Measurements from ENCODE around the gene PARM1. TPM values are rescaled to one million over a fixed set of nuclear protein-coding genes. Genes with fewer than 3 reads are reported as not detected.

The PARM1 gene
- total and polyA plus RNA-seq, 9 of the 15 experiments (the other 6 are each of a cell fraction or from before 2014, with no cell fraction given), result 0.07 TPM; not detected in 8

GRCh38 chr4:74971862-74972261, 38.9 kb downstream of the PARM1 start (continued):
- TF ChIP-seq ZBTB7A (IDR thresholded peaks at IDR 0.05; ENCODE audit: borderline replicate concordance, control insufficient read depth, low read depth, low read length) (no peak), MEIS2 (IDR thresholded peaks at IDR 0.05; ENCODE audit: partially characterized antibody) (no peak), ZNF695 (CRISPR knock-in tag; IDR thresholded peaks at IDR 0.05) (no peak)

GRCh38 chr4:74975082-74975481, 42.2 kb downstream of the PARM1 start:
- Histone ChIP-seq H3K9me3 (replicated peaks; ENCODE audit: control insufficient read depth, insufficient read depth, low read depth, low read length) (no peaks in the 10 kb centered on the region), H4K20me1 (replicated peaks; ENCODE audit: control insufficient read depth, insufficient read depth, low read length) (no peaks in the 10 kb centered on the region), H3K9ac (ENCODE audit: insufficient read depth in 1 of 2, low read depth in 2 of 2, low read length in 2 of 2) (no peak overlapping the region), H3K4me3 (no peak overlapping the region), H3K27ac (ENCODE audit: extremely low read depth, low read depth, low read length) (no peak overlapping the region), H3K27me3 (ENCODE audit: control insufficient read depth in 2 of 2, insufficient read depth in 2 of 2, low read length in 2 of 2) (no peaks in the 10 kb centered on the region), H3K4me1 (replicated peaks in 1 of 2; ENCODE audit: control insufficient read depth in 2 of 2, insufficient read depth in 2 of 2, low read length in 2 of 2) (no peaks in the 10 kb centered on the region), H3K36me3 (ENCODE audit: control insufficient read depth, insufficient read depth, low read length) (no peaks in the 10 kb centered on the region), H3K9me1 (ENCODE audit: control insufficient read depth, insufficient read depth, low read length) (no peaks in the 10 kb centered on the region), H3K79me2 (ENCODE audit: control insufficient read depth, insufficient read depth, low read length) (no peaks in the 10 kb centered on the region), H2AFZ (ENCODE audit: low read depth, low read length) (no peak overlapping the region), H3K4me2 (ENCODE audit: insufficient read depth, low read length) (no peak overlapping the region)
- no peak for FAIRE-seq
- no peak for DNase-seq (ENCODE audit: extremely low read depth in 1 of 4, low spot score in 3 of 4)
- WGBS (ENCODE audit: insufficient coverage, low coverage, missing lambda C conversion rate), result 0% methylated on average over 2 of the region's 2 CpGs
- no TSS peak for BruUV-seq (replicated peaks)
- intact Hi-C loops (cut with micrococcal nuclease) (no loop called here), in situ Hi-C loops (cut with MboI) (no loop called here)
- CTCF ChIA-PET (ENCODE audit: low intra/inter-chr PET ratio), result no interaction called here
- TF ChIP-seq NRF1 (conservative IDR thresholded peaks at IDR 0.05 in 1 of 2, IDR thresholded peaks at IDR 0.05 in 1 of 2), result no peak
- TF ChIP-seq NELFE (IDR thresholded peaks at IDR 0.05; ENCODE audit: insufficient read depth, insufficient read length), result no peak
- no peak for TF ChIP-seq CSDE1 (IDR thresholded peaks at IDR 0.05)
- no peak for TF ChIP-seq MYNN (IDR thresholded peaks at IDR 0.05)
- no peak for TF ChIP-seq MYNN (CRISPR knock-in tag; IDR thresholded peaks at IDR 0.05)
- TF ChIP-seq ZFX (CRISPR knock-in tag; IDR thresholded peaks at IDR 0.05), result no peak
- no peak for TF ChIP-seq THAP12 (CRISPR knock-in tag; IDR thresholded peaks at IDR 0.05)
- no peak for TF ChIP-seq CHAMP1 (IDR thresholded peaks at IDR 0.05)
- ATAC-seq, result no peak
- POLR2A ChIA-PET, result no interaction called here
